ENCODE measurements around the gene UBL4B. TPM values are rescaled to one million over a fixed set of nuclear protein-coding genes. Genes with fewer than 3 reads are reported as not detected.

UBL4B gene
- total and polyA plus RNA-seq, 2 experiments from 2014 or later: not detected

GRCh38 chr1:110112656-110113055, 413 bp downstream of the UBL4B start (continued):
- TF ChIP-seq ZNF462 (CRISPR knock-in tag; IDR thresholded peaks at IDR 0.05) (no peak), ZNF114 (CRISPR knock-in tag; IDR thresholded peaks at IDR 0.05) (no peak), NANOG (IDR thresholded peaks at IDR 0.05; ENCODE audit: borderline replicate concordance) (no peak), CTCF (conservative IDR thresholded peaks at IDR 0.05; ENCODE audit: low read depth in 2 of 2) (no peak), REST (IDR thresholded peaks at IDR 0.05; ENCODE audit: unreplicated experiment) (no peak)
